Hepatocyte (in vitro differentiated cells): ENCODE measurements around the gene CTSC.

Experiments
- EZH2 ChIP-seq: fragments of 200-600 bp; sonication (generic); IDR thresholded peaks from 2 replicates; pipeline ENCODE4 v1.6.1; 2016; ENCODE audit warnings: antibody characterized with exemption, mild to moderate bottlenecking, borderline replicate concordance
- EZH2phosphoT487 ChIP-seq: fragments of 200-600 bp; sonication (generic); IDR thresholded peaks from one replicate; pipeline ENCODE4 v1.6.1; 2018; ENCODE audit warnings: antibody characterized with exemption, mild to moderate bottlenecking, low read depth, moderate library complexity; ENCODE audit not compliant: unreplicated experiment, severe bottlenecking
- TF ChIP-seq, protein P1 (sequence below): fragments of 200-600 bp; sonication (generic); IDR thresholded peaks from 2 replicates; pipeline ENCODE4 v1.5.1; 2016; ENCODE audit warnings: antibody characterized with exemption, mild to moderate bottlenecking; ENCODE audit not compliant: poor library complexity

DNA sequence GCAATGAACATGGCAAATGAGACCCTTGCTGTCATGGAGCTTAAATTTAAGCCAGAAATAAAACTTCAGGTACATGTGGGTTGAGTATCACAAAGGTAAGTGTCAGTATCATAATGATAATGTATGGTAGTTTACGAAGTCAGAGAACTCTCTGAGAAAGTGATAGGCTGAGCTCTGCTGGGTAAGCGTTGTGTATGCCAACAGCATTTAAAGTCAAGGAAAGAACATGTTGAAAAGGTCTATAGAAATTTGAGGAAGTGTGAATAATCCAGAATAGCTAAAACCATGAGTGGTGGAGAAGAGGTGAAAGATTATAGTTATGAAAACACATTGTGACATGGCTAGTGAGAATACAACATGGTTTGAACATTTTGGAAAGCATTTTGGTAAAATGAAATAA lies 17.4 kb upstream of the CTSC start:
- TF ChIP-seq EZH2 (no peak), EZH2phosphoT487 (no peak)
- TF ChIP-seq, protein P1, sequence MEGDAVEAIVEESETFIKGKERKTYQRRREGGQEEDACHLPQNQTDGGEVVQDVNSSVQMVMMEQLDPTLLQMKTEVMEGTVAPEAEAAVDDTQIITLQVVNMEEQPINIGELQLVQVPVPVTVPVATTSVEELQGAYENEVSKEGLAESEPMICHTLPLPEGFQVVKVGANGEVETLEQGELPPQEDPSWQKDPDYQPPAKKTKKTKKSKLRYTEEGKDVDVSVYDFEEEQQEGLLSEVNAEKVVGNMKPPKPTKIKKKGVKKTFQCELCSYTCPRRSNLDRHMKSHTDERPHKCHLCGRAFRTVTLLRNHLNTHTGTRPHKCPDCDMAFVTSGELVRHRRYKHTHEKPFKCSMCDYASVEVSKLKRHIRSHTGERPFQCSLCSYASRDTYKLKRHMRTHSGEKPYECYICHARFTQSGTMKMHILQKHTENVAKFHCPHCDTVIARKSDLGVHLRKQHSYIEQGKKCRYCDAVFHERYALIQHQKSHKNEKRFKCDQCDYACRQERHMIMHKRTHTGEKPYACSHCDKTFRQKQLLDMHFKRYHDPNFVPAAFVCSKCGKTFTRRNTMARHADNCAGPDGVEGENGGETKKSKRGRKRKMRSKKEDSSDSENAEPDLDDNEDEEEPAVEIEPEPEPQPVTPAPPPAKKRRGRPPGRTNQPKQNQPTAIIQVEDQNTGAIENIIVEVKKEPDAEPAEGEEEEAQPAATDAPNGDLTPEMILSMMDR, result no peak
